C4-2B (cell line): ENCODE measurements around the gene TAOK1.

Source experiments
- H3K27ac ChIP-seq: fragments of 450-650 bp; 2 replicates; pipeline ENCODE4 v1.5.1; 2017
- ZFX ChIP-seq: fragments of 450-650 bp; IDR thresholded peaks from 2 replicates; pipeline ENCODE4 v1.6.1; 2017
- TF ChIP-seq, protein P1 (sequence below): fragments of 450-650 bp; conservative IDR thresholded peaks from 2 replicates; pipeline ENCODE4 v1.5.1; 2017; ENCODE audit warnings: mild to moderate bottlenecking

Gene TAOK1

GRCh38 chr17:29364691-29365090 lies 25.5 kb upstream of the TAOK1 start:
- no peak for TF ChIP-seq ZFX
- TF ChIP-seq, protein P1, sequence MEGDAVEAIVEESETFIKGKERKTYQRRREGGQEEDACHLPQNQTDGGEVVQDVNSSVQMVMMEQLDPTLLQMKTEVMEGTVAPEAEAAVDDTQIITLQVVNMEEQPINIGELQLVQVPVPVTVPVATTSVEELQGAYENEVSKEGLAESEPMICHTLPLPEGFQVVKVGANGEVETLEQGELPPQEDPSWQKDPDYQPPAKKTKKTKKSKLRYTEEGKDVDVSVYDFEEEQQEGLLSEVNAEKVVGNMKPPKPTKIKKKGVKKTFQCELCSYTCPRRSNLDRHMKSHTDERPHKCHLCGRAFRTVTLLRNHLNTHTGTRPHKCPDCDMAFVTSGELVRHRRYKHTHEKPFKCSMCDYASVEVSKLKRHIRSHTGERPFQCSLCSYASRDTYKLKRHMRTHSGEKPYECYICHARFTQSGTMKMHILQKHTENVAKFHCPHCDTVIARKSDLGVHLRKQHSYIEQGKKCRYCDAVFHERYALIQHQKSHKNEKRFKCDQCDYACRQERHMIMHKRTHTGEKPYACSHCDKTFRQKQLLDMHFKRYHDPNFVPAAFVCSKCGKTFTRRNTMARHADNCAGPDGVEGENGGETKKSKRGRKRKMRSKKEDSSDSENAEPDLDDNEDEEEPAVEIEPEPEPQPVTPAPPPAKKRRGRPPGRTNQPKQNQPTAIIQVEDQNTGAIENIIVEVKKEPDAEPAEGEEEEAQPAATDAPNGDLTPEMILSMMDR, result no peak
- H3K27ac ChIP-seq, result no peak overlapping the region

DNA sequence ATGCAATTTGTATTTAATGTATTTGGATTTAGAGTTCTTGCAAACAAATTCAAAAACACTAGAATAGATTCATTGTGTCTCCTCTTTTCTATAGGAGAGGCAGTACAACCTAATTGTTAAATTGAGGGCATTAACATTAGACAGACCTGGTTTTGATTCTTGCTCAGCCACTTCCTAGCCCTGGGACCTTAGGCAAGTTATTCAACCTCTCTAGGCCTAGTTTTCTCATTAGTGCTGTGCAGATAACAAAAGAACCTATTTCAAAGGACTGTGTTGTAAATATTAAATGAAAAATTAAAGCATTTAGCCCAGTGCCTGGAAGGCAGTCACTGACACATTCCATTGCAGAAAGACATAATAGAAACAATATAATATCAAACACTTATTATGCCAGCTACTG lies 22.0 kb upstream of the TAOK1 start:
- TF ChIP-seq, protein P1, result no peak
- no peak overlapping the region for H3K27ac ChIP-seq

DNA sequence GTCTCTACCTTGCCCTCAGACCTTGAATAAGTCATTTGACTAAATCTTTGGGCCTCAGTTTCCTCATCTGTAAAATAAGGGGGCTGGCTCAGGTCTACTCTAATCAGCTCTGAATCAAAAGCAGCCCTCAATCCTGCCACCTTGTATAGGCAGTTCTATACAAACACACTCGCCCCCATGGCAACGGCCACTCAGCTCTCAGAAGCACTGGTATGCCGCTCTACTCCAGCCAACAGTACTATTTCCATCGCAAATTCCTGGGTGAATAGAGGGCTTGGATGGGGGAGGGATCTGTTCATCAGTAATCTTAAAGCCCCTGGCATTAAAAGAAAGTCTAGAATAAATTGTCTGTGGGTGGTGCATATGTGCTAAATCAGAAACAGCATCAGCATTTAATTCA lies 21.2 kb upstream of the TAOK1 start:
- TF ChIP-seq, protein P1, result no peak
- TF ChIP-seq ZFX, result no peak
- H3K27ac ChIP-seq, result no peak overlapping the region

GRCh38 chr17:29369831-29370735 lies 20.1 kb upstream of the TAOK1 start:
- no peak for TF ChIP-seq ZFX
- TF ChIP-seq, protein P1, result peak; percentile 94

GRCh38 chr17:29376667-29377270 lies 13.4 kb upstream of the TAOK1 start:
- no peak overlapping the region for H3K27ac ChIP-seq

More at GRCh38 chr17:29369831-29370735, 20.1 kb upstream of the TAOK1 start:
- no peak overlapping the region for H3K27ac ChIP-seq

GRCh38 chr17:29378500-29378899 lies 11.7 kb upstream of the TAOK1 start:
- H3K27ac ChIP-seq, result peak overlapping the region; percentile 86
- no peak for TF ChIP-seq ZFX
- TF ChIP-seq, protein P1, result no peak

More at GRCh38 chr17:29376667-29377270, 13.4 kb upstream of the TAOK1 start:
- TF ChIP-seq, protein P1, result no peak
- no peak for TF ChIP-seq ZFX
